HG03520 (cell line): ENCODE measurements around the gene MVD.
"Not testable (repeated sequence)": the region's sequence is repeated elsewhere in the genome, so short reads cannot be mapped to it uniquely, and the experiment has no call there.

Experiments
- ATAC-seq: cut with Tn5 transposase; IDR thresholded peaks from one replicate; pipeline ENCODE4 v1.9.1; 2021; ENCODE audit warnings: mild to moderate bottlenecking, moderate library complexity; ENCODE audit not compliant: unreplicated experiment

MVD gene

GRCh38 chr16:88685156-88686061 lies 22.5 kb upstream of the MVD start:
- ATAC-seq, result no peak

GRCh38 chr16:88684569-88685155 lies 21.8 kb upstream of the MVD start:
- no peak for ATAC-seq

GRCh38 chr16:88681709-88682451 lies 19.0 kb upstream of the MVD start:
- ATAC-seq, result peak; percentile 41

GRCh38 chr16:88681084-88681680 lies 18.3 kb upstream of the MVD start:
- ATAC-seq, result no peak

GRCh38 chr16:88680554-88681083 lies 17.7 kb upstream of the MVD start:
- ATAC-seq, result no peak

- ATAC-seq, result no peak
These were observed 15.5 kb upstream of the MVD start for GRCh38 chr16:88678224-88678979.

GRCh38 chr16:88677721-88678120 lies 14.8 kb upstream of the MVD start:
- ATAC-seq, result no peak

- ATAC-seq, result no peak
These were observed 13.8 kb upstream of the MVD start for GRCh38 chr16:88676502-88677242.

- peak; percentile 51 for ATAC-seq
These were observed 11.0 kb upstream of the MVD start for GRCh38 chr16:88673716-88674379.

- no peak for ATAC-seq
These were observed 9.9 kb upstream of the MVD start for GRCh38 chr16:88672776-88673175.

- no peak for ATAC-seq
These were observed 8.9 kb upstream of the MVD start for GRCh38 chr16:88671806-88672205.

- no peak for ATAC-seq
These were observed 7.1 kb upstream of the MVD start for GRCh38 chr16:88669980-88670379.

- ATAC-seq, result not testable (repeated sequence)
These were observed 6.6 kb upstream of the MVD start for GRCh38 chr16:88669493-88669892.

GRCh38 chr16:88667461-88667860 lies 4.6 kb upstream of the MVD start:
- no peak for ATAC-seq

GRCh38 chr16:88665570-88665969 lies 2.7 kb upstream of the MVD start:
- no peak for ATAC-seq

- ATAC-seq, result no peak
These were observed 2.3 kb upstream of the MVD start for GRCh38 chr16:88665148-88665547.

- ATAC-seq, result peak; percentile 5
These were observed 559 bp downstream of the MVD start for GRCh38 chr16:88662222-88662842.

GRCh38 chr16:88661468-88661867 lies 1.4 kb downstream of the MVD start:
- ATAC-seq, result no peak

- ATAC-seq, result no peak
These were observed 3.7 kb downstream of the MVD start for GRCh38 chr16:88659160-88659559.
